Ishikawa (cell line): Measurements from ENCODE around the gene TMEM117.

ENCODE experiments used
- CEBPB ChIP-seq: IDR thresholded peaks from 2 replicates; pipeline ENCODE4 v1.6.1; 2012
- CREB1 ChIP-seq: IDR thresholded peaks from 2 replicates; pipeline ENCODE4 v1.6.1; 2012; ENCODE audit warnings: low read depth
- EGR1 ChIP-seq: IDR thresholded peaks from 2 replicates; pipeline ENCODE4 v1.6.1; 2012
- EP300 ChIP-seq: IDR thresholded peaks from 2 replicates; pipeline ENCODE4 v1.6.1; 2012; ENCODE audit warnings: borderline replicate concordance
- FOXM1 ChIP-seq: IDR thresholded peaks from 2 replicates; pipeline ENCODE4 v1.6.1; 2012; ENCODE audit warnings: low read depth, borderline replicate concordance
- MAX ChIP-seq: IDR thresholded peaks from 2 replicates; pipeline ENCODE4 v1.6.1; 2012
- NFIC ChIP-seq: IDR thresholded peaks from 2 replicates; pipeline ENCODE4 v1.6.1; 2012
- RAD21 ChIP-seq: IDR thresholded peaks from 2 replicates; pipeline ENCODE4 v1.6.1; 2012; ENCODE audit warnings: low read depth
- REST ChIP-seq: IDR thresholded peaks from 2 replicates; pipeline ENCODE4 v1.6.1; 2012; ENCODE audit warnings: low read depth, mild to moderate bottlenecking
- TAF1 ChIP-seq: IDR thresholded peaks from 2 replicates; pipeline ENCODE4 v1.6.1; 2012; ENCODE audit warnings: low read depth, mild to moderate bottlenecking
- TCF12 ChIP-seq: IDR thresholded peaks from 2 replicates; pipeline ENCODE4 v1.6.1; 2012; ENCODE audit warnings: low read depth
- TEAD4 ChIP-seq: IDR thresholded peaks from 2 replicates; pipeline ENCODE4 v1.6.1; 2012
- USF1 ChIP-seq: IDR thresholded peaks from 2 replicates; pipeline ENCODE4 v1.6.1; 2012
- YY1 ChIP-seq: IDR thresholded peaks from 2 replicates; pipeline ENCODE4 v1.6.1; 2012; ENCODE audit warnings: low read depth
- ZBTB7A ChIP-seq: IDR thresholded peaks from 2 replicates; pipeline ENCODE4 v1.6.1; 2012; ENCODE audit warnings: low read depth

The TMEM117 gene

GRCh38 chr12:44379831-44380230, 544.0 kb downstream of the TMEM117 start:
- TF ChIP-seq EGR1, result no peak
- no peak for TF ChIP-seq MAX
- TF ChIP-seq EP300, result no peak

- TF ChIP-seq FOXM1 (no peak), RAD21 (no peak), USF1 (no peak), TEAD4 (no peak), CREB1 (no peak), MAX (no peak), YY1 (no peak), EGR1 (no peak), CEBPB (no peak), ZBTB7A (no peak), TAF1 (no peak), REST (no peak), EP300 (no peak), NFIC (no peak), TCF12 (no peak)
These were observed 545.0 kb downstream of the TMEM117 start for GRCh38 chr12:44380861-44381260.

- TF ChIP-seq NFIC (no peak), CEBPB (no peak), TEAD4 (no peak), EGR1 (no peak), RAD21 (no peak), USF1 (no peak), TCF12 (no peak), REST (no peak), YY1 (no peak), MAX (no peak)
These were observed 545.5 kb downstream of the TMEM117 start for GRCh38 chr12:44381341-44381740.

- TF ChIP-seq YY1 (no peak), USF1 (no peak), FOXM1 (no peak), REST (no peak), ZBTB7A (no peak), CEBPB (no peak), TEAD4 (no peak), CREB1 (no peak), NFIC (no peak), RAD21 (no peak), EGR1 (no peak), TAF1 (no peak), MAX (no peak), TCF12 (no peak), EP300 (no peak)
These were observed 548.3 kb downstream of the TMEM117 start for GRCh38 chr12:44384136-44384535.
